Measurements from ENCODE around the gene KRTAP6-2.

The KRTAP6-2 gene

DNA sequence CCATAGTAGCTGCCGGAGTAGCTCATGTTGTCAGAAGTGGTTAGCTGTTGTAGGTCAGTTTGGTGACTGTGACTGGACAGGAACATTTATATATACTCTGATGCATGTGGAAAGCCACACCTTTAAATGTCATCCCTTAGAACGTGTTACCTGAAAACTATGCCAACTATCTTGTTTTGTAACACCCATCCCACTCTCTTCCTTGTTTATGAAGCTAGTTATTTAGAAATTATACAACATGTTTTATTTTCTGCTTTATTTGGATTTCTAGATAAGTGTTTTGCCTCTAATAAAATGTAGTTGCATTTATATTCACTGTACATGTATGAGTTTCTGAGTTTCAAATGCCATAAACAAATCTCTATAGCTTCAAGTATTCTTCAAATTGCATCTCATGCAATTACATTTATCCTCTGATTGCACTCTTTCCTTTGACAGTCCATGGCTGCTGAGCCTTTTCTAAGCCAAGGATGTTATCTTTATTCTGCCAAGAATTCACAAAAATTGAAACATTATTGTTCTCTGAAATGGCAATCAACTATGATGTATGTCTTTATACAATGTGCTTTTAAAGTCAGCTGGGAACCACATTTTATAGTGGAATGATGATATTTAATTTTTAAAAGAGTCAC is 37.3 kb downstream of the KRTAP6-2 start, which contains the start of gene KRTAP19-7:
TSS of gene KRTAP19-7 (minus strand) at position 51 of the 632 bp plus-strand sequence. CDS start at position 26, 25 bp downstream.
- no peak for DNase-seq (ENCODE audit: low read depth in 2 of 2)
- H3K4me3 ChIP-seq (replicated peaks in 1 of 2; ENCODE audit: low read depth in 2 of 2, low read length in 2 of 2): no peak within 1 kb of the TSS
- TF ChIP-seq, protein P1, sequence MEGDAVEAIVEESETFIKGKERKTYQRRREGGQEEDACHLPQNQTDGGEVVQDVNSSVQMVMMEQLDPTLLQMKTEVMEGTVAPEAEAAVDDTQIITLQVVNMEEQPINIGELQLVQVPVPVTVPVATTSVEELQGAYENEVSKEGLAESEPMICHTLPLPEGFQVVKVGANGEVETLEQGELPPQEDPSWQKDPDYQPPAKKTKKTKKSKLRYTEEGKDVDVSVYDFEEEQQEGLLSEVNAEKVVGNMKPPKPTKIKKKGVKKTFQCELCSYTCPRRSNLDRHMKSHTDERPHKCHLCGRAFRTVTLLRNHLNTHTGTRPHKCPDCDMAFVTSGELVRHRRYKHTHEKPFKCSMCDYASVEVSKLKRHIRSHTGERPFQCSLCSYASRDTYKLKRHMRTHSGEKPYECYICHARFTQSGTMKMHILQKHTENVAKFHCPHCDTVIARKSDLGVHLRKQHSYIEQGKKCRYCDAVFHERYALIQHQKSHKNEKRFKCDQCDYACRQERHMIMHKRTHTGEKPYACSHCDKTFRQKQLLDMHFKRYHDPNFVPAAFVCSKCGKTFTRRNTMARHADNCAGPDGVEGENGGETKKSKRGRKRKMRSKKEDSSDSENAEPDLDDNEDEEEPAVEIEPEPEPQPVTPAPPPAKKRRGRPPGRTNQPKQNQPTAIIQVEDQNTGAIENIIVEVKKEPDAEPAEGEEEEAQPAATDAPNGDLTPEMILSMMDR (IDR thresholded peaks at IDR 0.05; ENCODE audit: low read depth, low read length): no peak

DNA sequence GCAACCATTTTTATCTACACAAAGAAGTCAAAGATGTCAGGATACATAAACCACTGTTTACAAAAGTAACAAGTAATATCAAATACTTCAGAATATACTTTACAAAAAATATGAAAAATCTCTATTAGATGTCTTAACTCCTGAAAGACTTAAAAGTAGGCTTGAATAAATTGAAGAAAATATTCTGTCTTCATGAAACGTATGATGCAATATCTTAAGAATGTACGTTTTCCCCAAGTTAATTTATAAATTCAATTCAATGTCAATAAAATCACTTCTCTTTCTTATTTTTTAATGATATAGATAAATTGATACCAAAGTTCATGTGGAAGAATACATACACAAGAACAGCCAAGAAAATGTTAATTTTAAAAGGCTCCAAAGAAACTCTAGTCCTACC is 43.6 kb downstream of the KRTAP6-2 start:
- no peak overlapping the region for H3K4me3 ChIP-seq (replicated peaks in 1 of 2; ENCODE audit: low read depth in 2 of 2, low read length in 2 of 2)
- no peak for DNase-seq (ENCODE audit: low read depth in 2 of 2)
- TF ChIP-seq, protein P1 (IDR thresholded peaks at IDR 0.05; ENCODE audit: low read depth, low read length): no peak

DNA sequence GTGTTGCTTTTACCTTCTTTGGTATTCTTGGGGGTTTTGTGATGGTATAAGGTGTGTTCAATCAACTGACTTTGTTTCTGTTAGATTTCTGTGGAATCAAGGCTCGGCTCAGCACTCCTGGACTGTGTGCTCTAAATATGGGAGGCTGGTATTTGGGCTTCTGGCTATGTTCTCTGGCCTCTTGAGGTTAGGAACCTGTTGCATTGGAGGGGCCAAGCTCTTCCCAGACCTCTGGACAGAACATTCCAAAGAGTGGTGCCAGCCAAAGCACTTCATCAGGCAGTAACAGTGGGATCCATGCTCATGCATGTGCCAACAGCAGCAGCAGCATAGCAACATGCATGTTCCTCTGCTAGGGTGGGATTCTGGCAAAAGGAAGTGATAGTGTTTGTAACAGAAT is 45.9 kb downstream of the KRTAP6-2 start:
- no peak for DNase-seq (ENCODE audit: low read depth in 2 of 2)
- no peak overlapping the region for H3K4me3 ChIP-seq (replicated peaks in 1 of 2; ENCODE audit: low read depth in 2 of 2, low read length in 2 of 2)
- TF ChIP-seq, protein P1 (IDR thresholded peaks at IDR 0.05; ENCODE audit: low read depth, low read length): no peak

All from cardiac fibroblast (primary cell).